ENCODE data around the gene FABP3.

GRCh38 chr1:31381394-31382294 is 8.8 kb upstream of the FABP3 start:
- TF ChIP-seq CTCF (tag by site-specific recombination; IDR thresholded peaks at IDR 0.05): no peak
- TF ChIP-seq EGR2 (tag by site-specific recombination; IDR thresholded peaks at IDR 0.05; ENCODE audit: low read depth): no peak
- TF ChIP-seq KLF1 (tag by site-specific recombination; IDR thresholded peaks at IDR 0.05): no peak
- no peak for TF ChIP-seq ZNF561 (tag by site-specific recombination; IDR thresholded peaks at IDR 0.05; ENCODE audit: borderline replicate concordance)
- TF ChIP-seq ZNF23 (tag by site-specific recombination; IDR thresholded peaks at IDR 0.05; ENCODE audit: borderline replicate concordance): no peak
- TF ChIP-seq YY1 (tag by site-specific recombination; IDR thresholded peaks at IDR 0.05): no peak
- no peak for TF ChIP-seq ZNF692 (tag by site-specific recombination; IDR thresholded peaks at IDR 0.05)

All from HEK293 (cell line).